Occipital lobe (tissue), 2 donors: ENCODE results near the gene CHKB. TPM values are rescaled to one million over a fixed set of nuclear protein-coding genes. Genes with fewer than 3 reads are reported as not detected.

Experiments
- DNase-seq: peaks from one replicate; lab custom pipeline; 2025; lab: John Stamatoyannopoulos, UW
- total RNA-seq: library from RNA; depleted of rRNA; stranded (reverse); fragments of >200 nt; gene quantifications from one replicate; pipeline ENCODE4 v1.2.3, GENCODE V29; 2014

Gene CHKB
- total RNA-seq, 1 donor from 2014 or later = 24.8 TPM

- DNase-seq = no peak
Observed at GRCh38 chr22:50531546-50531961, 51.1 kb downstream of the CHKB start.

GRCh38 chr22:50530877-50531545 lies 51.6 kb downstream of the CHKB start:
- DNase-seq = no peak

- DNase-seq = no peak
Observed at GRCh38 chr22:50530580-50530876, 52.1 kb downstream of the CHKB start.

GRCh38 chr22:50529897-50530579 lies 52.6 kb downstream of the CHKB start, which contains the start of gene TYMP:
TYMP (minus strand) TSS chr22:50530012; CDS start chr22:50529709, 303 bp downstream.
- DNase-seq = no peak

GRCh38 chr22:50529416-50529896 lies 53.2 kb downstream of the CHKB start:
- no peak for DNase-seq

Other genes with a start within 250 kb of the CHKB start
- gene PPP6R2, start 239.5 kb downstream of the CHKB start, total RNA-seq = 71.7 TPM
- gene SBF1, start 107.8 kb downstream of the CHKB start, total RNA-seq = 97.0 TPM
- not detected for gene ADM2, start 101.3 kb downstream of the CHKB start, total RNA-seq
- not detected for gene MIOX, start 96.0 kb downstream of the CHKB start, total RNA-seq
- gene LMF2, start 75.1 kb downstream of the CHKB start, total RNA-seq = 9.8 TPM
- gene NCAPH2, start 74.6 kb downstream of the CHKB start, total RNA-seq = 46.9 TPM
- 0.78 TPM for gene SCO2, start 57.3 kb downstream of the CHKB start, total RNA-seq
- 2.0 TPM for gene TYMP, start 52.8 kb downstream of the CHKB start, total RNA-seq
- not detected for gene KLHDC7B, start 37.0 kb downstream of the CHKB start, total RNA-seq
- not detected for gene SYCE3, start 19.9 kb downstream of the CHKB start, total RNA-seq
- gene CPT1B, start 4.4 kb downstream of the CHKB start, total RNA-seq = 6.7 TPM
- 76.3 TPM for gene MAPK8IP2, start 17.9 kb upstream of the CHKB start, total RNA-seq
- gene ARSA, start 45.3 kb upstream of the CHKB start, total RNA-seq = 6.9 TPM
- 6.2 TPM for gene SHANK3, start 90.0 kb upstream of the CHKB start, total RNA-seq
- gene ACR, start 155.4 kb upstream of the CHKB start, total RNA-seq = not detected
- gene RABL2B, start 200.8 kb upstream of the CHKB start, total RNA-seq = 11.9 TPM